GM21717 (cell line): ENCODE results near the gene NFS1.
A peak's percentile ranks its signal among the peaks of the same experiment; 100 is the strongest.

Experiments used
- ATAC-seq: cut with Tn5 transposase; IDR thresholded peaks from one replicate; pipeline ENCODE4 v1.9.1; 2021; ENCODE audit warnings: mild to moderate bottlenecking, moderate library complexity; ENCODE audit not compliant: unreplicated experiment

The NFS1 gene

GRCh38 chr20:35644806-35645205, 54.3 kb downstream of the NFS1 start:
- ATAC-seq = no peak

- ATAC-seq = no peak
These were observed 56.1 kb downstream of the NFS1 start for GRCh38 chr20:35643045-35643444.

- ATAC-seq = no peak
These were observed 57.4 kb downstream of the NFS1 start for GRCh38 chr20:35641743-35642142.

GRCh38 chr20:35640724-35641123, 58.4 kb downstream of the NFS1 start:
- ATAC-seq = no peak

GRCh38 chr20:35638751-35639150, 60.4 kb downstream of the NFS1 start:
- no peak for ATAC-seq

GRCh38 chr20:35637276-35637675, 61.9 kb downstream of the NFS1 start:
- no peak for ATAC-seq

GRCh38 chr20:35636095-35636494, 63.1 kb downstream of the NFS1 start:
- no peak for ATAC-seq

- no peak for ATAC-seq
These were observed 63.5 kb downstream of the NFS1 start for GRCh38 chr20:35635652-35636051.

GRCh38 chr20:35632539-35633115, 66.5 kb downstream of the NFS1 start:
- ATAC-seq = no peak

- no peak for ATAC-seq
These were observed 68.5 kb downstream of the NFS1 start for GRCh38 chr20:35630636-35631035.

- ATAC-seq = no peak
These were observed 69.6 kb downstream of the NFS1 start for GRCh38 chr20:35629427-35630145.

GRCh38 chr20:35627121-35627520, 72.0 kb downstream of the NFS1 start:
- ATAC-seq = no peak

- no peak for ATAC-seq
These were observed 72.7 kb downstream of the NFS1 start for GRCh38 chr20:35626386-35627001.

- ATAC-seq = no peak
These were observed 73.4 kb downstream of the NFS1 start for GRCh38 chr20:35625584-35626385.

- ATAC-seq = no peak
These were observed 77.6 kb downstream of the NFS1 start for GRCh38 chr20:35621560-35621946.

- no peak for ATAC-seq
These were observed 78.2 kb downstream of the NFS1 start for GRCh38 chr20:35620818-35621559.

- ATAC-seq = peak; percentile 37
These were observed 79.7 kb downstream of the NFS1 start for GRCh38 chr20:35619196-35620095.

- no peak for ATAC-seq
These were observed 80.7 kb downstream of the NFS1 start for GRCh38 chr20:35618263-35619131.
